Iris pigment epithelial cell (primary cell): ENCODE data around the gene GSTP1.
"Not testable (repeated sequence)": the region's sequence is repeated elsewhere in the genome, so short reads cannot be mapped to it uniquely, and the experiment has no call there.

Experiments used
- DNase-seq: peaks from one replicate; pipeline ENCODE4 v3.0.0-alpha.2; 2011; ENCODE audit warnings: low read depth

GSTP1 gene

DNA sequence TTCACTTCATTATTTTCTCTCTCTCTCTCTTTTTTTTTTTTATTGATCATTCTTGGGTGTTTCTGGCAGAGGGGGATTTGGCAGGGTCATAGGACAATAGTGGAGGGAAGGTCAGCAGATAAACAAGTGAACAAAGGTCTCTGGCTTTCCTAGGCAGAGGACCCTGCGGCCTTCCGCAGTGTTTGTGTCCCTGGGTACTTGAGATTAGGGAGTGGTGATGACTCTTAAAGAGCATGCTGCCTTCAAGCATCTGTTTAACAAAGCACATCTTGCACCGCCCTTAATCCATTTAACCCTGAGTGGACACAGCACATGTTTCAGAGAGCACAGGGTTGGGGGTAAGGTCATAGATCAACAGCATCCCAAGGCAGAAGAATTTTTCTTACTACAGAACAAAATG, 13.8 kb downstream of the GSTP1 start:
- not testable (repeated sequence) for DNase-seq

- not testable (repeated sequence) for DNase-seq
These were observed 14.4 kb downstream of the GSTP1 start for GRCh38 chr11:67597963-67598362.

GRCh38 chr11:67599149-67599548, 15.5 kb downstream of the GSTP1 start:
- DNase-seq, result no peak

DNA sequence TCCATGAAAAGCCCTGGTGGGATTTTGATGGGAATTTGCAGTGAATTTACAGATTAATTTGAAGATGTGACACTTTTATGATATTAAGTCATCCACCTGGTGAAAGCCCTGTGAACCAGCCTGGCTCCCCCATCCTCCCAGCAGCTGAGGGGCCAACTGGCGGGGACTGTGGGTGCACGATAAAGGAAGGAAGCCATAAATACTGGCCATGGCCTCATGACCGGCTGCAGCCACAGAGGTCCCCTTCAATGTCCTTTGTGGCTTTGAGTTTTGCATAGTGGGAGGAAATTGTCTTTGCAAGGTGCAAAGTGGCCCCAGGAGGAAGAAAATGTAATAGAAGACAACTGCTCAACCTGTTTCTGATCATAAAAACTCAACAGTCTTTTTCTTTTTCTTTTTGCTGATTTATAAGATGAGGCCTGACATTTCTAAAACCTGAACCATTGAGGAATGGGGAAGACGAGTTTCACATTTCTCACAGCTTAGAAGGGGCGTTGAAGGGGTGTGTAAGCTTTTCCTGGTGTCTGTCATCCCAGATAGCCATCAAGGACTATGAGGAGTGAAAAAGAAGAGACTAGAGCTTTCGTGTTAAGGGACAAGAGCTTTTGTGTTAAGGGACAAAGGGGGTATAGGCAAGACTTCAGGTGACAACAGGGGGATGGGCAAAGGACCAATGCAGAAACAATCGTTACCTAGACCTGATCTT, 16.9 kb downstream of the GSTP1 start:
- DNase-seq, result no peak

DNA sequence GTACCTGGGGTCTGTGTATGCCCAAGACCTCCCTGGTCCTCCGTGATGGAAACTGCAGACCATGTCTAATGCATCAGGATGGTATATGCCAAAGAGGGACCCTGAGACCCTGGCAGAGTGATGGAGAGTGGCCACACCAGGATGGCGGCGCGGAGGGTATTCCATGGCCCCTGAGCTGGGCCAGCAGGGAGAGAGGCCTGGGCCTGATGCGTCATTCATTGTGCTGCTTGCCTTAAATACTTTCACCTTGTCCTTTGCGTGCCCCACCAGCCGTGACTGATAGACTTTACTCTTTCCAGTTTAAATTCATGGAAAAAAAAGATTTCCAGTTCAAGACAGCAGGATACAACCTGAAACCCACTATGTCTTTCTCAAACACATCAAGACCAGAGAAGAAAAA, 17.5 kb downstream of the GSTP1 start:
- no peak for DNase-seq

DNA sequence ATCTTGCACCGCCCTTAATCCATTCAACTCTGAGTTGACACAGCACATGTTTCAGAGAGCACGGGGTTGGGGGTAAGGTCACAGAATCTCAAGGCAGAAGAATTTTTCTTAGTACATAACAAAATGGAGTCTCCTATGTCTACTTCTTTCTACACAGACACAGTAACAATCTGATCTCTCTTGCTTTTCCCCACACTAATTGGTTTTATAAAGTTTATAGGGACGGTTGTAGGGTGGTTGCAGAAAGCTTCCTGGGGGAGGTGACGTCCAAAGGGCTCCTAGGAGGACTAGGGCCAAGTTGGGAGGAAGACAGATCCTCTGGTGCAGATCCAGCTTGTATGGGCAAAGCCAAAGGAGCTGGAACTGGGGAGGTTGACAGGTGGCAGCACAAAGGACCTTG, 20.5 kb downstream of the GSTP1 start:
- DNase-seq, result not testable (repeated sequence)

DNA sequence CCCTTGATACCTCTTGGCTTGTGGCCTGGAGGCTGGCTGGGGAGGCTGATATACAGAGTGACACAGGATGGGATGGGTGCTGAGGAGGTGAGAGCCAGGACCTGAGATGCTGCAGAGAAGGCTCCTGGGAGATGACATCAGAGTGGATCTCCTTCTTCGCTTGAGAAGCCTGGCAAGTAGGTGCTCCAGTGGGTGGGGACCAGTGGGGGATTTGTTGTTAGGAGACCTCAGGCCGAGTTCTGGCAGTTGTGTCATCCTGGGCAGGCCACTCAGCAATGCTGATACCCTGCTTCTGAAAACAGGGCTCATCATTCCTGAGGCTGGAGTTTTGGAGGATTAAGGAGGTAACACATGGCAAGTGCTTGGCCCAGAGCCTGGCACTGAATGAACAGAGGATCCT, 21.2 kb downstream of the GSTP1 start:
- no peak for DNase-seq

- no peak for DNase-seq
These were observed 21.8 kb downstream of the GSTP1 start for GRCh38 chr11:67605231-67606011.

DNA sequence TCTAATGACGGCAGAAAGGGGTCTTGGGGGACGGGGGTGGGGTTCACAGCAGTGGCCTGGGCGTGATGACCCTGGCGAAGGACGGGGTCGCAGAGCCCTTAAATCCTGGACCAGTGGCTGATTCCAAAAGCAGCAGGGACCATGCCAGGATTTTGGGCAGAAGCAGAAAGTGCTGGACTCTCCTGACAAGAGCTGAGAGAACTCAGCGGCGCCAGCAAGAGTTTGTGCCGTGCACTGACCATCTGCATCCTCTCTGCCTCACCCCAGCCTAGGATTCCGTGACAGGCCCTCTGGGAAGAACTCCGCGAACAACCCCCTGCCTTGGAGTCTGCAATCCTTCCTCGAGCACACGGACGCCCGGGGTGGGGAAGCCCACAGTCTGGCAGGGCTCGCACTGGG, 22.5 kb downstream of the GSTP1 start:
- DNase-seq, result no peak

DNA sequence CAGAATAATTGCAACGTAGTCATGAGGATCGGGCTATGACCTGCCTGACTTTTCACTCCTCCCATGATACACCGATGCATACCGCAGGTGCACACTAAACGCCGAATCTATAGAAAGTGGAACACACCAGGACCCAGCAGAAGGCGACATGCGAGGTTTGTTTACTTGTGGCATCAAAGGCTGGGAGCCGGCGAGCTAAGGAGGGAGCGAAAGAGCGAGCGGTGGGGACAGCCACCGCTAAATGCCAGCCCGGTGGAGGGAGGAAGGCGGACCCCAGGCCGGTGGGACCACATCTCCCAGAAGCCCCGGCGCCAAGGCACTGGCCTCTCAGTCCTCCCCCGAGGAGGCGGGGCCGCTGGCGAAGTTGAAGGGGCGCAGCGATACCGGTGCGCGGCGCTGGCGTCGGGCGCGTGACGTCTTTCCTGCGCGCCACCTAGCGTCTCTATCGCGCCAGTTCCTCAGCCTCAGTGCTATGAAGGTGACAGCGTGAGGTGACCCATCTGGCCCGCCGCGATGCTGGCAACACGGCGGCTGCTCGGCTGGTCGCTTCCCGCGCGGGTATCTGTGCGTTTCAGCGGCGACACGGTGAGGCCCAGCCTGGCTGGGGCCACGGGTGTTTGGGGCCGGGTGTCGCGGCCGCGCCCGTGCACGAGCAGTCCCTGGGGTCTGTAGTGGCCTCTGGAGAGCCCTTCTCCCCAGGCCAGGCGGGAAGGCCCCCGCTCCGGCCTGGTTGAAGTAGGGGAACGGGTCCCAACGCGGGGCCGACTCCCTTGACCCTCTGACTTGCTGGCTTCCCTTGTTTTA, 23.1 kb downstream of the GSTP1 start, which contains the start of gene NDUFV1:
TSS of gene NDUFV1 (plus strand) at position 445 of the 804 bp plus-strand sequence. CDS start at position 514, 69 bp downstream.
- DNase-seq, result peak; percentile 90

GRCh38 chr11:67607507-67607906, 23.9 kb downstream of the GSTP1 start:
- DNase-seq, result no peak

GRCh38 chr11:67608486-67608885, 24.9 kb downstream of the GSTP1 start:
- DNase-seq, result no peak

GRCh38 chr11:67609316-67609715, 25.7 kb downstream of the GSTP1 start:
- DNase-seq, result no peak

- no peak for DNase-seq
These were observed 26.8 kb downstream of the GSTP1 start for GRCh38 chr11:67610302-67610868.

DNA sequence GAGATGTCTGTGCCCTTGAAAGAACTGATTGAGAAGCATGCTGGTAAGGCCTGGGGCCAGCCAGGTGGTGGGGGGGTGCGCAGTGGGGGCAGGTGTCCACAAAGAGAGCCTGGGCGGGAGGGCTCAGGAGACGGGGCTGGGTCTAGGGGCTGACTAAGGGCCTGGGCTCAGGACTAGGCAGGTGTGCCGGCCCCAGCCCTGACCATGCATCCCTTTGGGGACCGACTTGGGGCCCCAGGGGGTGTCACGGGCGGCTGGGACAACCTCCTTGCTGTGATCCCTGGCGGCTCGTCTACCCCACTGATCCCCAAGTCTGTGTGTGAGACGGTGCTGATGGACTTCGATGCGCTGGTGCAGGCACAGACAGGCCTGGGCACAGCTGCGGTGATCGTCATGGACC, 27.6 kb downstream of the GSTP1 start:
- no peak for DNase-seq

DNA sequence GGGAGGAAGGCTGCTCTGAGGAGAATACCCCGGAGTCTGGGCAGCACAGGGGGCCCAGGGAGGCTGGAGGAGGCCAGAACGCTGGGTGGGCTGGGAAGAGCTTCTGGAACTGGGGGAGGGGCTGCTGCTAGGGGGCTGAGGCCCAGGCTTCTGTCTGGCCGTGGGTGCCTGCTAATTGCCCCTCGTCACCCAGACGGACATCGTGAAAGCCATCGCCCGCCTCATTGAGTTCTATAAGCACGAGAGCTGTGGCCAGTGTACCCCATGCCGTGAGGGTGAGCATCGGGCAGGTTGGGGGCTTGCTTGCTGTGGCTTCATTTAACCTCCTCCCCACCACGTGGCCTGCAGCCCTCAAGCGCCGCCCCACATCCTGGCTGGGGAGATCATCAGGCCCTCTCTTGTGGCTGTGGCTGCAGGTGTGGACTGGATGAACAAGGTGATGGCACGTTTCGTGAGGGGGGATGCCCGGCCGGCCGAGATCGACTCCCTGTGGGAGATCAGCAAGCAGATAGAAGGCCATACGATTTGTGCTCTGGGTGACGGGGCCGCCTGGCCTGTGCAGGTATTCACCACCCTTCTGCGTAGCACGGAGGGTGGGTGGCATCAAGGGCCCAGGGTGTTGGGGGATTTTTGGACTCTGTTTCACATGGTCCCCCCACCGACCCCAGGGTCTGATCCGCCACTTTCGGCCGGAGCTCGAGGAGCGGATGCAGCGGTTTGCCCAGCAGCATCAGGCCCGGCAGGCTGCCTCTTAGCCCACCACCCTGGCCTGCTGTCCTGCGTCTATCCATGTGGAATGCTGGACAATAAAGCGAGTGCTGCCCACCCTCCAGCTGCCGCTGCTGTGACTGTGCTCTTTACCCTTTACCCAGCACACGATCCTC, 28.3 kb downstream of the GSTP1 start:
- no peak for DNase-seq

DNA sequence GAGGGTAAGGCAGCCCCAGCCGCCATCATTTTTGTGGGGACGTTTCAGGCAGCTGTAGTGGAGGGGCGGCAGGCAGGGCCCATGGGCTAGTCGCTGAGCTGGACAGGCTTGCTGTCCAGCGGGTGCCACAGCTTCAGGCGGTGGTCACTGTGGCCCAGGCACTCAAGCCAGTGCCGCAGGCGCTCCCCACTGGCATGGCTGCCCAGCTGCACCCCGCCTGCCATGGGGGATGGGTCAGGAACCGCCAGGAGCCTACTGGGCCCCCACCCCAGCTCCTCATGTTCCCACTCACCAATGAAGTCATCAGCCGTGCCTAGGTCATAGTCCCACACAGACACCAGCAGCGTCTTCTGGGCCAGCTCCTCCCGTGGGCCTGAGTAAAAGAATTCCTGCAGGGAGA, 29.1 kb downstream of the GSTP1 start:
- DNase-seq, result no peak

GRCh38 chr11:67613313-67613959, 29.8 kb downstream of the GSTP1 start:
- no peak for DNase-seq

GRCh38 chr11:67613960-67614715, 30.5 kb downstream of the GSTP1 start:
- DNase-seq, result peak; percentile 51
